NT2/D1 (cell line): ENCODE results near the gene OPRL1.

Experiments used
- DNase-seq: peaks from one replicate; pipeline ENCODE4 v3.0.0-alpha.2; 2011; ENCODE audit warnings: low read depth, low spot score
- H3K27me3 ChIP-seq: 2 replicates; pipeline ENCODE4 v1.6.0; 2011; ENCODE audit warnings: mild to moderate bottlenecking; ENCODE audit not compliant: insufficient read length, insufficient read depth
- H3K36me3 ChIP-seq: 2 replicates; pipeline ENCODE4 v1.6.1; 2011; ENCODE audit warnings: mild to moderate bottlenecking, low read length, mixed read lengths; ENCODE audit not compliant: insufficient read depth, insufficient read length
- H3K4me1 ChIP-seq: 2 replicates; pipeline ENCODE4 v1.5.1; 2011; ENCODE audit not compliant: insufficient read depth, insufficient read length
- H3K4me3 ChIP-seq: 2 replicates; pipeline ENCODE4 v1.5.1; 2011; ENCODE audit warnings: low read depth; ENCODE audit not compliant: insufficient read length
- H3K9ac ChIP-seq: 2 replicates; pipeline ENCODE4 v1.6.0; 2011; ENCODE audit warnings: low read depth; ENCODE audit not compliant: insufficient read length
- H3K9me3 ChIP-seq: 2 replicates; pipeline ENCODE4 v1.5.1; 2011; ENCODE audit warnings: mild to moderate bottlenecking, low read length; ENCODE audit not compliant: insufficient read depth
- SUZ12 ChIP-seq: IDR thresholded peaks from 2 replicates; pipeline ENCODE4 v1.6.1; 2011; ENCODE audit not compliant: insufficient read length, insufficient read depth; ENCODE audit errors: extremely low read depth
- YY1 ChIP-seq: IDR thresholded peaks from 2 replicates; pipeline ENCODE4 v1.6.1; 2011; ENCODE audit not compliant: insufficient read length, insufficient read depth
- ZNF274 ChIP-seq: IDR thresholded peaks from 2 replicates; pipeline ENCODE4 v1.6.1; 2011; ENCODE audit warnings: mild to moderate bottlenecking, low read depth, low read length

The OPRL1 gene

GRCh38 chr20:64072498-64073063, 7.3 kb upstream of the OPRL1 start:
- no peak overlapping the region for H3K4me3 ChIP-seq
- DNase-seq, result no peak
- peaks cover 54% of the 10 kb centered on the region for H3K36me3 ChIP-seq
- no peaks in the 10 kb centered on the region for H3K27me3 ChIP-seq
- H3K4me1 ChIP-seq, result peaks cover 17% of the 10 kb centered on the region
- TF ChIP-seq SUZ12 (no peak), YY1 (no peak), ZNF274 (no peak)
- no peak overlapping the region for H3K9ac ChIP-seq
- no peaks in the 10 kb centered on the region for H3K9me3 ChIP-seq

DNA sequence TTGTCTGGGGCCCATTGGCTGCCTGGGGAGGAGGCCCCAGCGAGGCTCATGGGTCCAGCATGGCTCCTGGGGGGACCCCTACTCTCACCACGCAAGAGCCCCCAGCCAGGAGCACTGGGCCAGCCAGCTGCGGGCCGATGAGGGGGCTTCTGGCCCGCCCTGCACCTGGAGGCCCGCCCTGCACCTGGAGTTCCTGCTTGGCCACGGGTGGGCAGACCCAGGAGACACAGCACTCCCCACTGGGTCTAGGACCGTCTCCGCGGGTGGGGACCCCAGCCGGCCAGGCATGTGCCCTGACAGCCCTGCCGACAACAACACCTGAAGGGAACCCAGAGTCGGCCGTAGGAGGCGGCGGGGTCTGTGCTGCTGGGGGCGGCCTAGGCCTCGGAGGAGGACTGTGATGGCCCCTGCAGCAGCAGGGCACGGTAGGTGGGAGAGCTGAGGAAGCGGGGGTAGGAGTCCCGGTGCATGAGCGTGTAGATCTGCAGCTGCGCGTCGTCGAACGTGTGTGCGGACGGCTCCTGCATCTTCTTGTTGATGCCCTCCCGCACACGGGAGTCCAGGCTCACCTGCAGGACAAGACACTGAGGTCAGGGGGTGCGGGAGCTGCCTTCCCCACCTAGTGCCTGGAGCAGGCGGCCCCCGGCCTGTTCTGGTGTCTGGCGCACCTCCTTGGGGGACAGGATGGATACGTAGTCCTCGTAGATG, 6.3 kb upstream of the OPRL1 start:
- H3K27me3 ChIP-seq, result no peaks in the 10 kb centered on the region
- no peaks in the 10 kb centered on the region for H3K9me3 ChIP-seq
- H3K4me1 ChIP-seq, result peaks cover 19% of the 10 kb centered on the region
- DNase-seq, result no peak
- peaks cover 55% of the 10 kb centered on the region for H3K36me3 ChIP-seq
- no peak for TF ChIP-seq SUZ12
- TF ChIP-seq YY1, result no peak
- no peak for TF ChIP-seq ZNF274
- no peak overlapping the region for H3K4me3 ChIP-seq
- H3K9ac ChIP-seq, result no peak overlapping the region

DNA sequence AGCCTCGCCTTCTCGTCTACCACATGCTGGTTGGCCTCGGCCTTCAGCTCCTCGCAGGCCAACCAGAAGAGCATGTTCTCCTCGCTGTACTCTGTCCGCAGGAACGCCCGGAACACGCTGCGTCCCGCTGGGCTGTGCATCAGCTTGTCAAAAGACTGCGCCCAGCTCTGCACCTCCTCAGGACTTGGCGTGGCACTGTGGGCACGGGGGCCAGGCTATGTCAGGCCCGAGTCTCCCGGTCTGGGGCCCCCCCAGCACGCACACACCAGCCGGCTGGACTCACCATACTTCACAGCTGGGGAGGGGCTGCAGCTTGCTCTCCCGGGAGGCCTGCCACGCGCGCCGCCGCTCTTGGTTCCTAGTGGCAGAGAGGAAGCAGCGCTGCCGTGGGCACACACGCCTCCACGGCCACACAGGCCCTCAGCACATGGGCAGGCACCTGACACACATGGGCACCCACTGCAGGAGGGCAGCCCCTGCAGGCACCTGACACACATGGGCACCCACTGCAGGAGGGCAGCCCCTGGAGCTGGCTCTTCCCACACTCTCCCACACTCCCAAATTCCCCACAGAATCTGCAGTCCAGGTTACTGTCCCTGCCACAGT, 5.6 kb upstream of the OPRL1 start:
- no peak for DNase-seq
- peaks cover 15% of the 10 kb centered on the region for H3K4me1 ChIP-seq
- TF ChIP-seq YY1, result no peak
- no peak for TF ChIP-seq ZNF274
- TF ChIP-seq SUZ12, result no peak
- H3K4me3 ChIP-seq, result no peak overlapping the region
- H3K36me3 ChIP-seq, result peaks cover 55% of the 10 kb centered on the region
- no peaks in the 10 kb centered on the region for H3K27me3 ChIP-seq
- no peak overlapping the region for H3K9ac ChIP-seq
- H3K9me3 ChIP-seq, result no peaks in the 10 kb centered on the region

DNA sequence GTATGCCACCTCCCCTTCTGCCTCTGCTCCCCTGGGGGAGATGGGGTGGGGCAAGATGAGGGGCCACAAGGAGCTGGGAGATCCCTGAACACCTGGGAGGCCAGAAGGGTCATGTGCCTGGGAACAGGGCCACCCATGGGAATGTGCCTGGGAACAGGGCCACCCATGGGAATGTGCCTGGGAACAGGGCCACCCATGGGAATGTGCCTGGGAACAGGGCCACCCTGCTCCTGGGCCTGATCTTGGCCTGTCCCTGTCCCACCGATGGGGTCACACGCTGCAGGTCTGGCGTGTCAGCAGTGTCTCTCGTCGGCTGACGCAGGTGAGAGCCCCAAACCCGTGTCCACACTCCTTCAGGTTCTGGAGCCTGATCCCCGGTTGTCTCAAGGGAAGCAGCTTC, 4.9 kb upstream of the OPRL1 start:
- Histone ChIP-seq H3K4me1 (peaks cover 13% of the 10 kb centered on the region), H3K9me3 (no peaks in the 10 kb centered on the region), H3K9ac (no peak overlapping the region), H3K27me3 (no peaks in the 10 kb centered on the region), H3K36me3 (peaks cover 55% of the 10 kb centered on the region), H3K4me3 (no peak overlapping the region)
- no peak for TF ChIP-seq SUZ12
- TF ChIP-seq ZNF274, result no peak
- no peak for TF ChIP-seq YY1
- no peak for DNase-seq

DNA sequence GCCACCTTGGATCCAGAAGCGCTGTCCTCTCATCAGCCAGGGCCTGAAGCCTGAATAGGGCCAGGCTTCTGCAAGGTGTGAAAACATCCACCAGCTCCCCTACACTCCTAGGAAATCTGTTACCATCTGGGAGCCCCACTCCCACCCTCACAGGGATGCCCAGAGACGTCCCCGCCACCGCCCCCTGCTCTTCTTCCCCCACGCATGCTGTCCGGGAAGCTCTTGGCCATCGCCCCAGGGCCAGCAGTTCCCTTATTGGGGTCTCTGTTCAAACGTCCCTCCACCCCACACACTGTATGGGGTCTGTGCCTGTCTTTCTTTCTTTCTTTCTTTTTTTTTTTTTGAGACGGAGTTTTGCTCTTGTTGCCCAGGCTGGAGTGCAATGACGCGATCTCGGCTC, 4.3 kb upstream of the OPRL1 start:
- Histone ChIP-seq H3K9ac (no peak overlapping the region), H3K9me3 (no peaks in the 10 kb centered on the region), H3K4me3 (no peak overlapping the region), H3K36me3 (peaks cover 50% of the 10 kb centered on the region), H3K27me3 (peaks cover 6% of the 10 kb centered on the region), H3K4me1 (peaks cover 7% of the 10 kb centered on the region)
- no peak for DNase-seq
- TF ChIP-seq ZNF274 (no peak), SUZ12 (no peak), YY1 (no peak)

GRCh38 chr20:64076061-64076997, 3.6 kb upstream of the OPRL1 start:
- peaks cover 50% of the 10 kb centered on the region for H3K36me3 ChIP-seq
- TF ChIP-seq ZNF274, result no peak
- no peak for TF ChIP-seq YY1
- no peak for TF ChIP-seq SUZ12
- DNase-seq, result no peak
- H3K9me3 ChIP-seq, result no peaks in the 10 kb centered on the region
- H3K4me1 ChIP-seq, result peaks cover 9% of the 10 kb centered on the region
- H3K9ac ChIP-seq, result no peak overlapping the region
- H3K4me3 ChIP-seq, result no peak overlapping the region
- peaks cover 13% of the 10 kb centered on the region for H3K27me3 ChIP-seq
